Stimulated activated CD4-positive, alpha-beta T cell treated with anti-CD3 and anti-CD28 coated beads, Interleukin-15, amount 100 ng/mL, for 24 hours (primary cell): ENCODE measurements around the gene IL17B.
"Not testable (repeated sequence)": the region's sequence is repeated elsewhere in the genome, so short reads cannot be mapped to it uniquely, and the experiment has no call there.

ENCODE experiments used
- DNase-seq: peaks from one replicate; pipeline ENCODE4 v3.0.0-alpha.2; 2020

The IL17B gene

GRCh38 chr5:149399775-149400174 lies 20.7 kb upstream of the IL17B start:
- DNase-seq = no peak

GRCh38 chr5:149398747-149399266 lies 19.7 kb upstream of the IL17B start:
- DNase-seq = not testable (repeated sequence)

GRCh38 chr5:149397530-149397929 lies 18.4 kb upstream of the IL17B start:
- no peak for DNase-seq

GRCh38 chr5:149394996-149395395 lies 15.9 kb upstream of the IL17B start:
- DNase-seq = not testable (repeated sequence)

- no peak for DNase-seq
These were observed 13.6 kb upstream of the IL17B start for GRCh38 chr5:149392718-149393117.

GRCh38 chr5:149391524-149391923 lies 12.4 kb upstream of the IL17B start:
- no peak for DNase-seq

- not testable (repeated sequence) for DNase-seq
These were observed 12.0 kb upstream of the IL17B start for GRCh38 chr5:149391076-149391475.

GRCh38 chr5:149389552-149390495 lies 10.7 kb upstream of the IL17B start:
- no peak for DNase-seq

GRCh38 chr5:149388498-149389190 lies 9.6 kb upstream of the IL17B start:
- no peak for DNase-seq

GRCh38 chr5:149387982-149388381 lies 8.9 kb upstream of the IL17B start:
- no peak for DNase-seq

- no peak for DNase-seq
These were observed 8.1 kb upstream of the IL17B start for GRCh38 chr5:149387081-149387631.

- no peak for DNase-seq
These were observed 7.1 kb upstream of the IL17B start for GRCh38 chr5:149386166-149386565.

- no peak for DNase-seq
These were observed 4.3 kb upstream of the IL17B start for GRCh38 chr5:149383399-149383798.

GRCh38 chr5:149382517-149383220 lies 3.6 kb upstream of the IL17B start:
- DNase-seq = no peak

- peak; percentile 83 for DNase-seq
These were observed 2.9 kb upstream of the IL17B start for GRCh38 chr5:149381986-149382338.

GRCh38 chr5:149381261-149381985 lies 2.3 kb upstream of the IL17B start:
- DNase-seq = no peak

- DNase-seq = no peak
These were observed 1.5 kb upstream of the IL17B start for GRCh38 chr5:149380466-149381121.

GRCh38 chr5:149379818-149380374 lies 804 bp upstream of the IL17B start:
- no peak for DNase-seq

- DNase-seq = no peak
These were observed 761 bp downstream of the IL17B start for GRCh38 chr5:149378241-149378820.

- DNase-seq = no peak
These were observed 2.2 kb downstream of the IL17B start for GRCh38 chr5:149376711-149377447.
